Activated CD8-positive, alpha-beta T cell treated with anti-CD3 and anti-CD28 coated beads for 36 hours (primary cell): ENCODE measurements around the gene PEX16. TPM values are rescaled to one million over a fixed set of nuclear protein-coding genes. Genes with fewer than 3 reads are reported as not detected.

Experiments used
- ATAC-seq: fragments of 200-7000 bp; cut with Tn5 transposase; one replicate; pipeline ENCODE4 v1.10.0; 2021; ENCODE audit warnings: mild to moderate bottlenecking, moderate library complexity
- CTCF ChIA-PET: fragments of 350-600 bp; sonication (Branson Sonifier 250); formaldehyde crosslinking; loops from one replicate; lab custom pipeline; 2021; ENCODE audit warnings: antibody characterized with exemption; lab: Charles Lee
- POLR2A ChIA-PET: fragments of 350-600 bp; sonication (Branson Sonifier 250); formaldehyde crosslinking; loops from one replicate; lab custom pipeline; 2021; ENCODE audit warnings: antibody characterized with exemption; lab: Charles Lee
- DNase-seq: peaks from one replicate; pipeline ENCODE4 v3.0.0-alpha.2; 2020
- H3K27ac Mint-ChIP-seq: one replicate; pipeline ENCODE4 v1.8.0; 2021; ENCODE audit warnings: mild to moderate bottlenecking, mixed read lengths
- H3K27me3 Mint-ChIP-seq: one replicate; pipeline ENCODE4 v1.8.0; 2021; ENCODE audit warnings: mixed read lengths
- H3K36me3 Mint-ChIP-seq: one replicate; pipeline ENCODE4 v1.8.0; 2021; ENCODE audit warnings: low read depth, mixed read lengths
- H3K4me1 Mint-ChIP-seq: one replicate; pipeline ENCODE4 v1.8.0; 2021; ENCODE audit warnings: low read depth, mixed read lengths
- H3K4me3 Mint-ChIP-seq: one replicate; pipeline ENCODE4 v1.8.0; 2021; ENCODE audit warnings: mild to moderate bottlenecking, moderate library complexity, mixed read lengths
- H3K9me3 Mint-ChIP-seq: one replicate; pipeline ENCODE4 v1.8.0; 2021; ENCODE audit warnings: mixed read lengths
- CTCF ChIP-seq: fragments of 200-600 bp; IDR thresholded peaks from one replicate; pipeline ENCODE4 v1.8.0; 2022; ENCODE audit warnings: antibody characterized with exemption, mild to moderate bottlenecking
- intact Hi-C: fragments of 100-400 bp; cut with micrococcal nuclease; formaldehyde crosslinking; loops from one replicate; pipeline ENCODE4 v1.10.0; 2022
- total RNA-seq, 2 experiments: library from RNA; stranded (reverse); gene quantifications; one replicate each; pipeline ENCODE4 v1.2.3, GENCODE V29; 2021

Gene PEX16
- total RNA-seq, 2 experiments from 2014 or later = 34.4 to 35.2 TPM

GRCh38 chr11:45890886-45891550 lies 26.7 kb downstream of the PEX16 start:
- Mint-ChIP-seq H3K36me3 (no peaks in the 10 kb centered on the region), H3K27me3 (peaks cover 6% of the 10 kb centered on the region), H3K4me1 (no peaks in the 10 kb centered on the region), H3K27ac (no peak overlapping the region), H3K9me3 (no peaks in the 10 kb centered on the region), H3K4me3 (no peak overlapping the region)
- no peak for DNase-seq
- intact Hi-C loops = no loop called here
- ChIA-PET POLR2A (no interaction called here), CTCF (no interaction called here)
- no peak for TF ChIP-seq CTCF
- no peak for ATAC-seq

- H3K27ac Mint-ChIP-seq = no peak overlapping the region
- CTCF ChIA-PET = interaction anchor here (1.1 kb wide), 1 partner anchor 17 kb away, joined by 5 read pairs; no protein-coding TSS in a partner anchor
- ATAC-seq (no peak), DNase-seq (no peak)
- H3K4me3 Mint-ChIP-seq = no peak overlapping the region
- intact Hi-C loops = no loop called here
- POLR2A ChIA-PET = no interaction called here
- peaks cover 7% of the 10 kb centered on the region for H3K27me3 Mint-ChIP-seq
- TF ChIP-seq CTCF = no peak
- no peaks in the 10 kb centered on the region for H3K9me3 Mint-ChIP-seq
- H3K4me1 Mint-ChIP-seq = peaks cover 3% of the 10 kb centered on the region
- no peaks in the 10 kb centered on the region for H3K36me3 Mint-ChIP-seq
These were observed 27.7 kb downstream of the PEX16 start for GRCh38 chr11:45889966-45890365.

GRCh38 chr11:45889555-45889954 lies 28.1 kb downstream of the PEX16 start:
- H3K27me3 Mint-ChIP-seq = peaks cover 9% of the 10 kb centered on the region

DNA sequence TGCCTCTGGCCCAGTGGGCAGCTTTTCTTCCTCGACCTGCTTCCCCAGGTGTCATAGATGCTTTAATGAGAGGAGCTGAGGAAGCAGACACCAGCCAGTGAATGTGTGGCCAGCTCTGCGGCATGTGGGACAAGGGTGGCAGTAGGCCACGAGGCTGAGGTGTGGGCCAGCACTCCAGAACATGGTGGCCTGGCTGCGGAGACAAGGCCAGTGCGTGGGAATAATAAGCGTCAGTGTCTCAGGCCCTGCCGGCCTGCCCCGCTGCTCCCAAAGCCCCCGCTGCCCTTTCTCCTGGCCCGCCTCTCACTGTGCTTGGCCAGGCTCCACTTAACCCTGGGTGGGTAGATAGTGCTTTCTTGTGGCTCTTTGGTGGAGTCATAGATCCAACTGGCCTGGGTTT lies 30.1 kb downstream of the PEX16 start:
- Mint-ChIP-seq H3K27me3 (peaks cover 8% of the 10 kb centered on the region), H3K27ac (no peak overlapping the region), H3K4me1 (peaks cover 9% of the 10 kb centered on the region), H3K9me3 (no peaks in the 10 kb centered on the region), H3K36me3 (no peaks in the 10 kb centered on the region), H3K4me3 (no peak overlapping the region)
- ChIA-PET CTCF (no interaction called here), POLR2A (no interaction called here)
- no peak for DNase-seq
- intact Hi-C loops = no loop called here
- no peak for TF ChIP-seq CTCF
- ATAC-seq = no peak

More at GRCh38 chr11:45889555-45889954, 28.1 kb downstream of the PEX16 start:
- Mint-ChIP-seq H3K4me3 (no peak overlapping the region), H3K9me3 (no peaks in the 10 kb centered on the region), H3K27ac (no peak overlapping the region), H3K36me3 (no peaks in the 10 kb centered on the region), H3K4me1 (peaks cover 7% of the 10 kb centered on the region)
- ATAC-seq = no peak
- intact Hi-C loops = no loop called here
- ChIA-PET CTCF (interaction anchor here (1.1 kb wide), 1 partner anchor 17 kb away, joined by 5 read pairs; no protein-coding TSS in a partner anchor), POLR2A (no interaction called here)
- no peak for TF ChIP-seq CTCF
- no peak for DNase-seq

DNA sequence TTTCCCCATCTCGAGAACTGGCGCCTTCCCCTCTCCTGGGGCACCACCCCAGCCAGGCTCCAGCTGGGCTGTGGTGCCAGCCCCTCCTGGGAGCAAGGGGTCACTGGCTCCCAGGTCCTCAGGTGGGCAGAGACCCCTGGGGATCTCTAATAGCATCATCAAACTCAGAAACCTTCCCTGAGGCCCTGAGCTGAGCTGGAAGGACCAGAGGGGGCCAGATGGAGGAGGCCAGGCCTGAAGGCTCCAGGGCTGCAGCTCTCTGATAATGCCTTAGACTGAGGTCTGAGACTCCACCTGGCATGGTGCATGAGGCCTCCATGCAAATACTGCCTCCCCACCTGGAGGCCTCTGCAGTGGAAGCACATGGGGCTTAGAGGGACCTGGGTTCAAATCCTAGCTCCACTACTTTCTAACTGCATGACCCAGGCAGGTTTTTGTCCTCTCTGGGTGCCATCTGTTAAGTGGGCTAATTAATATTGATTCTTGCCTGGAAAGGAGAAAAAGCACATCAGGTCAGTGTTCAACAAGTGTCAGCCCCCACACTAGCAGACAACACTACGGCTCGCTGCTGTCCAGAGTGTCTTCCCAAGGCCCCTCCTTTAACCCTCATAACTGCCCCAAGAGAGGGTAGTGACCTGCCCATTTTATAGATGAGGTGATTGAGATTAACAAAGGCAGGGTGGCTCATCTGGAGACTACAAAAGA lies 30.7 kb downstream of the PEX16 start:
- Mint-ChIP-seq H3K36me3 (no peaks in the 10 kb centered on the region), H3K4me3 (no peak overlapping the region), H3K4me1 (peaks cover 9% of the 10 kb centered on the region), H3K9me3 (no peaks in the 10 kb centered on the region), H3K27ac (no peak overlapping the region), H3K27me3 (peaks cover 8% of the 10 kb centered on the region)
- CTCF ChIA-PET = no interaction called here
- ATAC-seq (no peak), DNase-seq (no peak)
- intact Hi-C loops = no loop called here
- TF ChIP-seq CTCF = no peak
- POLR2A ChIA-PET = interaction anchor here (1.1 kb wide), 1 partner anchor 10 kb away, joined by 3 read pairs; no protein-coding TSS in a partner anchor
